Measurements from ENCODE around the gene PIAS1.

The PIAS1 gene

DNA sequence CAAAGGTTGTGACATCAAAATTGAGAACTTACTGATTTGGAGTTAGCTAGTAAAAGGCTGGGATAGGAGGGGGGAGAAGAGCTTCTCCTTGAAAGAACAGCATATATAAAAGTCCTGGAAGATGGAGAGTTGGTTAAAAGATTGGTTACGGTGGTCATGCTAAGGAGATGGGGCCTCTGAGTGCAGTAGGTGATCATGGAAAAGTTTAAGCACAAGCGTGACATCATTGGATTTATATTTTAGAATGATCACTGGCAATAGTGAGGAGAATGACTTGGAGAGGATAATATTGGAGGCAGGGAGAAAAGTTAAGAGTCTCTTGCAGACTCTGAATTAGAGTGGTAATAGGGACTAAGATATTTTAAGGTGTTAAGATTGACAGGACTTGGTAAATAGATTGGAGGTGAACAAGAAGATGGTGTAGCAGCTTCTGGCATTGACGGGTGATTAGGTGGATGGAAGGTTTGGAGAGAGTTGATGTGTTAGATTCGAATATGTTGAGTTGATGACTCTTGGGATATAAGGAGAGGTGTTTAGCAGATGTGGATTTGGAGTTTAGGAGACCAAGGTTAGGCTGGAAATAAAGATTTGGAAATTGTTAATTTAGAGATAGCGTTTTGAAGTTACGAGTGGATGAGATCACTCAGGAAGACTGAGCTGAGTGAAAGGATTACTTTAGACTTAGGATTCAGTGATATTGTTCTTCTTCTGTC is 19.6 kb downstream of the PIAS1 start:
- no peak for DNase-seq

DNA sequence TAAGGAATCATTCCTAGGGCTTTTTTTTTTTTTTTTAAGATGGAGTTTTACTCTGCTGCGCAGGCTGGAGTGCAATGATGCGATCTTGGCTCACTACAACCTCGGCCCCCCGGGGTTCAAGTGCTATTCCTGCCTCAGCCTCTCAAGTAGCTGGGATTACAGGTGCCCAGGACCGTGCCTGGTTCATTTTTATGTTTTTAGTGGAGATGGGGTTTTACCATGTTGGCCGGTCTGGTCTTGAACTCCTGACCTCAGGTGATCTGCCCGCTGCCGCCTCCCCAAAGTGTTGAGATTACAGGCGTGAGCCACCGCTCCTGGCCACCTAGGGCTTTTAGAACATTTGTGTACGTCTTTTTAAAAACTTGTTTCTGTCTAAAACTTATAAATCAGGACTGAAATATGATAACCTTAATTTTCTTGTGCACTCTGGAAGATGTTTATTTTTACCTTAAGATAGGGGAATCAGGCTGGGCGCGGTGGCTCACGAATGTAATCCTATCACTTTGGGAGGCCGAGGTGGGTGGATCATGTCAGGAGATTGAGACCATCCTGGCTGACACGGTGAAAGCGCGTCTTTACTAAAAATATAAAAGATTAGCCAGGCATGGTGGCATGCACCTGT is 21.8 kb downstream of the PIAS1 start:
- DNase-seq = no peak

DNA sequence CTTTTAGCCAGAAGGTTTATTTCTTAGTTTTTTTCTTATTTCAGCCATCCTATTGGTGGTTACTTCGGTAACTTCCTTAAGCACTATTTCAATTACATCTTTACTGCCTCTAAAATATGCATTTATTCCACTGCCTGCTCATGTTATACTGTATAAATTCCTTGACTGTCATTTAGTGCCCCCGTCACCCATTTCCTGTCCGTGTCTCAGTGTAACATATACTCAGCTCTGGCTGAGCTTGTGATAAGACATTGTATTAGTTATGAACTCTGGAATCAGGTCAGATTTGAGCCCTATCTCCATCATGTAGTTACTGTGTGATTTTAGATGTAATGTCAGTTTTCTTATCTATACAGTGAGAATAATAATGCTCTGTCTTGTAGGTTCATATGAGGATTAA is 24.2 kb downstream of the PIAS1 start:
- no peak for DNase-seq

DNA sequence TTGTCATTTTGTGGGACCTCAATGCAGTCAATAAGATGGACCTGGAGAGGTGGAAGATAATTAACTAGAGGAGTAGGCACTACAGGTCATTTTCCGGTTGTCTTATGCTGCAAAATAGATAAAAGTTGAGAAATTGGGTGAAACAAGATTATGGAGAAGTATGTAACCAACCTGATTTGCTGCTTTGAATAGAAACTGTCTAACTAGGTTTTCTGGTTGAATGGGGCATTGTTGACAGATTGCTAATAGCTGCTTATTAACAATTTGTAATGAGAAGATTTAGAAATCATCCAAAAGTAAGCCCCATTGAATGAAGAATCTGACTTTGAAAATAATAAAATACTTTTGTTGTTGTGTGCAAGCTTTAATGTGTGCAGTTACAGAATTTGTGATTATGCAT is 26.2 kb downstream of the PIAS1 start:
- no peak for DNase-seq

DNA sequence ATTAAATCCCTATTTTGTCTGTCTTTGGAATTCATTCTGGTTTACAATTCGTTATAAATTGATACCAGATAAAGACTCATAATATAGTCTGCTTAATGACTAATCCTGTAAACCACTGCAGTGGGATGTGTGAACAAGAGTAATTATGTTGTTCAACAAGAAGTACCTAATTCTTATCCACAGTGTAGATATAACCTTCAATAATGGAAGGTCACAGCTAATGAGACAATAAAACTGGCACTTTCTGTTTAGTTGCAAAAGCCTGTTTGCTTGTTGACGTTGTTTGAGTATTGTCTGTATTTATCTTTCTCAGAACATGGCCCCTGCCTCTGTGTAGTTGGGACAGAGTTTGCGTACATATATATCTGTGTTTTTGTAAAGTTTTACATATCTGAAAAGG is 26.7 kb downstream of the PIAS1 start:
- no peak for DNase-seq

DNA sequence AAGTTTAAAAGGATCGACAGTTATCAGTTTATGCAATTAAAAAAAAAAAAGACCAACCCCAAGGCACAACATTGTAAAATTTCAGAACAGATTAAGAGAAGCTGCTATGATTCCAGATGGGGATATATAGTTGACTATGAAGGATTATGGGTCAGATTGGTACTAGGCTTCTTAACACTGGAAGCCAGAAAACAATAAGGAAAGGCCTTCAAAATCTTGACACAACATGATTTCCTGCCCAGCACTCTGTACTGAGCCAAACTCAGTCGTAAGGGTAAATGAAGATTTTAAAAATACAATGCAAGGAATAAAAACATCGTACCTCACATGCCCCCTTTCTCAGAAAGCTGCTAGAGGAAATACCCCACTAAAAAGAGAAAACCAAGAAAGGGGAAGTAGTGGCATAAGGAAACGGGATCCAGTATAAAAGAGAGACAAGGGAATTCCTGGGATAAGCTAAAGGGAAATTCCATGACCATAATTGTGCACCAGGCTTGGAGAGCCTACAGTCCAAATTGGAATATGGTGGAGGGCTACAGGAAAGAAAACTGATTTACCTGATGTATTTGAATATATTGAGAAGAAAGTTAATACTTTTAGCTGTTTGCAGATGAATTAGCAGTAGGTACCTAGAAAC is 27.9 kb downstream of the PIAS1 start:
- DNase-seq = no peak

DNA sequence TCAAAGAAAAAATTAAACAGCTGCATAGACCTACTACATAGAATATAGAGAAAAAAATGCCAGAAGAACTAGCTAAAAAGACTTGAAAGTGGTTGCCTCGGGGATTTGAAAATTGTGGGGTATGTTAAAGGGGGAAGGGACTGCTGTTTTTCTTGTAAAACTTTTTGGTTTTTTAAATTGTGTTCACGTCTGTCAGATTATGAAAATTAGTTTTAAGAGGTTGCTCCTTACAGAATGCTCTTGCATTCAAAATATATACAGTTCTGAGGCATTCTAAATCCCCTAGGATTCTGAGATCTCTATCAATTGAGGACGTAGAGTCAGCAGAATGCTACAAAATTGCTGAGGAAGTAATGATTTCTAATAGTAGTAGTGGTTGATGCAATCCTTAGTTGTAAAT is 28.6 kb downstream of the PIAS1 start:
- DNase-seq = no peak

DNA sequence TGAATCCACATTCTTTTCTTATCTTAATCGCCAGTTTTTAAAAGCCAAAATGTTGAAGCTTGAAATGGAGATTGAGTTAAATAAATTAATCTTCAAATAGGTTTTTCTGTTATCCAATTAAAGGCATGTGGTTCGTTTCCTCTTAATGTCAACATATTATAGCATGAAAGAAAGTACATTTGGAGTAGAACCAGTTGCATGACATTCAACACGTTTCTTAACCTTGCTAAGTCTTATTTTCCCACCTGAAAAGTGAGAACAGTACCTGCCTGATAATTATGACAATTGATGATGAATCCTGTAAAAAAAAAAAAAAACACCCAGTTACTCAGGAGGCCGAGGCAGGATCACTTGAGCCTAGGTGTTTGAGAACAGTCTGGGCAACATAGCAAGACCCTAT is 29.3 kb downstream of the PIAS1 start:
- no peak for DNase-seq

DNA sequence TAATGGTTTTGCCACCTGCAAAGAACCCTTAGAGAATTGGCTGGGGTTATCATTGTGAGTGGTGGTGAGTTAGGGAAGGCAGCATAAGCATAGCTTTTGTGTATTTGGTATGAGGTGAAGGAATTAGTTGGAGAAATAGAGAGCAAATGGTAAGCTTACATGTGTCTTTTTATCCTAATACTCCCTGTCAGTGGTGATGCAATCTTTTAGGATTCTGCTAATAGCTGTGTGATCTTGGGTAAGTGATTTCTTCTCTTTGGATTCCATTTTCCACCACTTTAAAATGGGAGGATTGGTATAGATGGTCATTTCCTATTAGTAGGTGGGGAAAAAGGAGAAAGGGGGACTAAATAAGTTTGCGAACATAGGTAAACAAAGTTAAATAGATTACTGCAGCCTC is 30.9 kb downstream of the PIAS1 start:
- DNase-seq = no peak

DNA sequence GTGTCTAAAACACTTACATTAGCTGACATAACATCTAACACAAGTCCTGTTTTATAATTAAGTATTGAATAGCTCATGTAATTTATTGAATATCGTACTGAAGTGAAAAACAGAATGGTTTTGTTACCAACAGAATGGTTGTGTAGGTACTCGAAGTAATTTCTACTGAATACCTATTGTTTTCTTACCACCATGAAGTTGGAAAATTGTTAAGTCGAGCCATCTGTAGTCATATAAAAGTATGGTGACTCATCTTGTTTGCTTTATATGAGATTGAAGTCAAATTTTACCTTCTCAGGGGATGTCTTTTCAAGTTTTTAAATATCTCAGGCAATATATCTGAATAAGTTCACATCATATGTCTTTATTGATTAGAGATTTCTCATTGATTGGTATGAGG is 37.6 kb downstream of the PIAS1 start:
- no peak for DNase-seq

DNA sequence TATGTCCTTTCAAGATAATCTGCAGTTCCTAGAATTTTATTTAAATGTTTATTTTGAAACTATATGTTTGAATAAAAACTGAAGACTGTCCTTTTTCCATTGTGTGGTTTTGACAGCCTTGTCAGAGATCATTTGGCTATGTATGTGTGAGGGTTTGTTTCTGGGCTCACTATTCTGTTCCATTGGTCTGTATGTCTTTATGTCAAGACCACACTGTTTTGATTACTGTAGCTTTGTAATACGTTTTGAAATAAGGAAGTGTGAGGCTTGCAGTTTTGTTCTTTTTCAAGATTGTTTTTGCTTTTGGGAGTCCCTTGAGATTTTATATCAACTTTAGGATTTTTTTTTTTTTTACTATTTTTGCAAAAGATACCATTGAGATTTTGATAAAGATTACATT is 42.0 kb downstream of the PIAS1 start:
- DNase-seq = no peak

DNA sequence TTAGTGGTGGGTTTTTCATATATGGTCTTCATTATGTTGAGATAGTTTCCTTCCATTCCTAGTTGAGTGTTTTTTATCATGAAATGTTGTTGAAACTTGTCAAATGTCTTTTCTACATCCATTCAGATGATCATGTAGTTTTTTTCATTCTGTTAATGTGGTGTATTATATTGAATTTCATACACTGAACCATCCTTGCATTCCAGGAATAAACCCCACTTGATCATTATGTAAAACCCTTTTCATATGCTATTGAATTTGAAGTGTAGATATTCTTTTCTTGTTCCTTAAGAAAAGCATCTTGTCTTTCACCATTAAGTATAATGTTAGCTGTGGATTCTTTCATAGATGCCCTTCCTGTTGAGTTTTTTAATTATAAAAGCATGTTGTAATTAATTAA is 42.9 kb downstream of the PIAS1 start:
- no peak for DNase-seq

DNA sequence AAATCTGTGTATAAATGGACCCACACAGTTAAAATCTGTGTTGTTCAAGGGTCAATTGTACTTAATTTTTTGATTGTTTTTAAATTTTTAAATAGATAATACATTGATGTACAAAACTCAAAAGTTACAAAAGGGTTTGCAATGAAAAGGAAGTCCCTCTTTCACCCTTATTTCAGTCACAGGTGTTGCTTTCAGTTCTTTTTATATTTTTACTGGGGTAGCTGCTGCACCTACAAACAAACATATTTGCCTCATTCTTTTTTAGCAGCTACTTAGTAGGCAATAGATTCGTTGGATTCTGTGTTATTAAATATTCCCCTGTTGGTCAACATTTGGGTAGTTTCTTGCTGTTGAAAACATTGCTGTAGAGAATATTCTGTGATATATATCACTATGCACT is 44.4 kb downstream of the PIAS1 start:
- no peak for DNase-seq

DNA sequence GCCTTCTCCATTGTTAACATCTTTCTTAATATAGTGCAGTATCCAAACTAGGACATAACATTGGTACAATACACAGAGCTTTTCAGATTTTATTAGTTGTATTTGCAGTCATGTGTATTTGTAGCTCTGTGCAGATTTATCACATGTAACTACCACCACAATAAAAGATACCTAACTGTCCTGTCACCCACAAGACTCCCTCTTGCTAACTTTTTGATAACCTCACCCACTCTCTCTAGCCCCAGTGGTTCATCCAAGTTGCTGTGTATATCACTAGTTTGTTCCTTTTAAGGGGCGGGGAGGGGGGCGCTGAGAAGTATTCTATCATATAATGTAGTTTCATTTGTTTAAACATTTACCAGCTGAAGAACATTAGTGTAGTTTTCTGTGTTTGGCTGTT is 46.1 kb downstream of the PIAS1 start:
- no peak for DNase-seq

DNA sequence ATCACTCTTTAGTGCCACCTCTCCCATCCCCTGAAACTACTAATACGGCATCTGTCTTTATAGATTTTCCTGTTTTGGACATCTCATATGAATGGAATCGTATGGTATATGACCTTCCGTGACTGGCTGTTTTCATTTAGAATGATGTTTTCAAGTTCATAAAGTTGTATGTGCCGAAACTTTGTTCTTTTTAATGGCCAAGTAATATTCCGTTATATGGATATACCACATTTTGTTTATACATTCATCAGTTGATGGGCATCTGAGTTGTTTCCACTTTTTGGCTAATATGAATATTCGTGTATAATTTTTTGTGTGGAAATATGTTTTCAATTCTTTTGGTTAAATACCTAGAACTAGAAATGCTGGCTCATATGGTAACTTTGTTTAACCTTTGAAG is 49.5 kb downstream of the PIAS1 start:
- DNase-seq = no peak

DNA sequence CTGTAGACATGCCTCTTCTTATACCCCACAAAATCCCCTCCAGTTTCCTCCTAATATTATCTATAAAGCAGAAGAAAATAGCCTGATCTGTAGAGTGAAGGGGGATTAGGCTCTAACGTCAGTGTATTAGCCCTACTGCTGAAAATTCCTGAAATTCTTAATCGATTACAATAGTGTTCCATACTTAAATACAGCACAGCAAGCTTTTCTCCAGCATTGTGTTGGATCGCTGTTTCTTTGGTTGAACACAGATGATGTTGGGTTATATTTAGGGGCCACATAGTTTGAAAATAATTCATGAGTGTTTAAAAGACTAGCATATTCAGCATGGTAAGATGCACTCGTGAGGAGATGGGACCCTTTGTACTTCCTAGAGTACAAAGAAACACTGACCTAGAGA is 52.5 kb downstream of the PIAS1 start:
- no peak for DNase-seq

DNA sequence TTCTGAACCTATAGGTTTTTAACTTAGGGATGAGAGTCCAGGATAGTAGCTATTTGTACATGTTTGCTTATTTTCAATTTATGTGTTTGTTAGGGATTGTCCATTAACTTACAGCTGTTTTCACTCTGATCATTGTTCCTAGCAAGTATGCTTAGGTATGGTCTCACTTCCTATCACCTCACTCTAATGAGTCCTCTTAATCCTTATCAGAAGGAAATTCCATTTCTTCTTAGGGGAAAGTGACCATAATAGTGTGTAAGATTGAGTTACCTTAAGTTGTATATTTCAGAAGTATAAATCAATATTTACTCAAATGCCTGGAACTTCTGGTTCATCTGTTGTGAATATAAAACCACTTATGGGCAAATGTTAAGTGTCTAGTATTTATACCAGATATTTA is 53.0 kb downstream of the PIAS1 start:
- DNase-seq = no peak

DNA sequence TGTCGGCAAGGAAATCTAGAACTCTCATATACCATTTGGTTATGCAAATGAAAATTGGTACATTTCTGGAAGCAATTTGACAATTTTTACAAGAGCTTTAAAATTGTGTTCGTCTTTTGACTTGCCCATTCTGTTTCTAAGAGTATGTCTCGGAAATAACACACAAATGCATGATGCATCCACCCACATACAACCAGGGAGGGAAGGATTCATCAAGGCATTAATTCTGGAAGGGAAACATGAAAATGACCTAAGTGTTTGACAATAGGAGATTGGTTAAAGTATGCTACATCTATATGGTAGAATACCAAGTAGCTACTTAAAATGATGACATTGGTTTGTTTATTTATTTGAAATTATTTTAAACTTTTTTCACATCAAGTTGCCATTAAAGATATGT is 58.6 kb downstream of the PIAS1 start:
- no peak for DNase-seq

DNA sequence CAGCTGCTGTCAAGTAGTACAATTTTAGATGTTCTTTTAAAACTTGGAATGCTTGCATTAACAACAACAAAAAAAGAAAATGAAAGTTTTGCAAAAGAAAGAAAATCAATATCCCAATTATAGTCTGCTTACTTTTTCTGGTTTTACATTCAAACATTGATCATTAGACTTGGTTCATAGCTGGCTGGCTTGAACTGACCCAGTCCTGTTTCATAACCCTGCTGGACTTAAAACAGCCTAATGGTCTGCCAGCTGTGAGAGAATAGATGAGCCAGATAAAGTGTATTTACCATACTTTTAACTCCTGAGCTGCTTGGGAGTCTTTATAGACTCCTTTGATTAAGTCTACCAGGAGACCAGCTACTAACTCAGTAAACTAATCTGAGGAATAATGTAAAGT is 59.2 kb downstream of the PIAS1 start:
- no peak for DNase-seq

DNA sequence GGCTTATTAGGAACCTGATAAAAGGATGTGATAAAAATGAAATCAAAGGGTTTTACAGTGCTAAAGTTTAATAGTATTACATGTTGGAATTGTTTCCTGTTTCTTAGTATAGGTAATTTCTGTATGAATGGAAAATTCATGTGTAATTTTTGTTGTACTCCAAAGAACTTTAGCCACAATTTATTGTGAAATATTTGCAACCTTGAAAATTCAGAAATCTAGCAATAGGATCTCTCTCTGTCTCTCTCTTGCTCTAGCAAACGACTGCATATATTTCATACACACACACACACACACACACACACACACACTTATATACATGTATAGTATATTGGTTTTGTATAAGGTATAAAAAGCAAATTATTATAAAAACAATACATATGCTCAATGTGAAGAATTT is 59.6 kb downstream of the PIAS1 start:
- DNase-seq = no peak

DNA sequence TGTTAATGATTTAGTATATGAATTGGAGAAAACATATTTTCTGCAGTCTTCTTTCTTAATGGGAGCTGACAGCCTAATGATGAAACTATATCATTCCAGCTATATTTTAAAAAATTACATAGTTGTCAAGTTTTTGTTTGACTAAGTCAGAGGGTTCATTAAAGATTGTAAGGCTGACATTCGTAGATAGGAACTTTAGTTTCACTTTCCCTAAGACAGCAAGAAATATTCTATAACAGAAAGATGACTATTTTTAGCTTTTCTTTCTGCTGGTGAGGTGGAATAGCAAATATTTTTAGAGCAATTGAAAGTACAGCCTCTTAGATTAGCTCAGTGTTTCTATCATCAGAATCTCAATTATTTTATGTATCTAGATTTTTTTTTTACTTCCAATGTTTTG is 60.2 kb downstream of the PIAS1 start:
- DNase-seq = no peak

DNA sequence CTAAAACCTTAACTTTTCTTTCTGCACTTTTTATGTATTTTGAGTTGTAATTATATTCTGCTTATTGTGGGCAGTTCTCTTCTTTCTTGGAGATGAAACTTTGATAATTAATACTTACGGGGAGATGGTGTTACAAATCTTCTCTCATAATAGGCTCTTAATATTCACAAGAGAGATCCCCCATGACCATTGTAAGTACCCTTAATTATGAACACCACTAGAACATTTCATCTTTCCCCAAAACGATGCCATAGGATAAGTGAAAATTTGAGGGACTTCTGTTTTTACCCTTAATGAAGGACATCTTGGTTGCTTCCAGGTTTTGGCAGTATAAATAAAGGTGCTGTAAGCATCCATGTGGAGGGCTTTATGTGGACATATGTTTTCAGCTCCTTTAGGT is 60.7 kb downstream of the PIAS1 start:
- DNase-seq = no peak

DNA sequence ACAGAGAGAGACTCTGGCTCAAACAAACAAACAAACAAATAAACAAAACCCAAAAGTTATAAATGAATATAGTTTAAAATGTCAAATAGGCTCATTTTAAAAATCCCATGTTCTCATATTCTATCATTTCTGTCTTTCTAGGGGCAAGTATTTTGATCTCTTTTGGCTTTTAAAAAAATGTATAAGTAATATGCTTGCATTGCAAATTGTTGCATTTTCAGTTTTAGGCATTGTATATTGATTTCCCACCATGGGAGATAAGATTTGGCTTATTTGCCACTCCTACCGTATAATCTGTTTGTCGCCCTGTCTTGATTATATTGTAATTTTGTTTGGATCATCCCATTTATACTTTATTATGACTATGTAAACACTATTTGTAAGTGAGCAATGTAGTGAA is 70.6 kb downstream of the PIAS1 start:
- no peak for DNase-seq

DNA sequence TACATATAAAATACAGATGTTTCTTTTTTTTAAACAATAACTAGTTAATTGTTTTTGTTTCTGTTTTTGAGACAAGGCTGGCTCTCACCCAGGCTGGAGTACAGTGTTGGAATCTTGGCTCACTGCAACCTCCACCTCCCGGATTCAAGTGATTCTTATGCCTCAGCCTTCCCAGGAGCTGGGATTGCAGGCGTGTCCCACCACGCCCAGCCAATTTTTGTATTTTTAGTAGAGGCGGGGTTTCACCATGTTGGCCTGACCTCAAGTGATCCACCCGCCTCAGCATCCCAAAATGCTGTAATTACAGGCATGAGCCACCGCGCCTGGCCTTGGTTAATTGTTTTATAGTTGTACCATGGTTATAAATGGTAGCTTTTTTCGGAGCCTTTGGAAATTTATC is 72.3 kb downstream of the PIAS1 start:
- no peak for DNase-seq

DNA sequence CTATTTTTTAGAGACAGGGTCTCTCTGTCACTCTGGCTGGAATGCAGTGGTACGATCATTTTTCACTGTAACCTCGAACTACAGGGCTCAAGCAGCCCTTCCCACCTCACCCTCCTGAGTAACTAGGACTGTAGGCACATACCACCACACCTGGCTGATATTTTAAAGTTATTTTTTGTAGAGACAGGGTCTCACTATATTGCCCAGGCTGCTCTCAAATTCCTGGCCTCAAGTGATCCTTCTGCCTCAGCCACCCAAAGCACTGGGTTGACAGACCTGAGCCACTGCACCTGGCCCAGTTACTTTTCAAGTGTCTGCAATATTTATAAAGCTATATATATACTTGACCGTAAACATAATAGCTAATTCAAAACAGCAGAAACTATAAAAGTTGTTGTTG is 75.0 kb downstream of the PIAS1 start:
- no peak for DNase-seq

Measured in NCI-H1092 (cell line).